Right ventricle myocardium superior (tissue), 1 donor: ENCODE results near the gene IL17RC. TPM values are rescaled to one million over a fixed set of nuclear protein-coding genes. Genes with fewer than 3 reads are reported as not detected.
"Not testable (repeated sequence)": the region's sequence is repeated elsewhere in the genome, so short reads cannot be mapped to it uniquely, and the experiment has no call there.

Experiments used
- ATAC-seq: fragments of 200-7000 bp; cut with Tn5 transposase; one replicate; pipeline ENCODE4 v1.9.1; 2020; ENCODE audit warnings: mild to moderate bottlenecking; ENCODE audit not compliant: poor library complexity
- DNase-seq: peaks from one replicate; pipeline ENCODE4 v3.0.0-alpha.2; 2020
- intact Hi-C: fragments of 100-400 bp; cut with DNase I; formaldehyde crosslinking; loops from one replicate; pipeline ENCODE4 v1.11.2; 2022
- total RNA-seq: library from RNA; stranded (reverse); fragmentation: NEBNext Ultra II Directional; extraction: Animal tissue kit (Norgen Biotek cat#: 25700); gene quantifications from one replicate; pipeline ENCODE4 v1.2.1, GENCODE V29; 2021
- donor health status: DM: no; HTN: yes; CAD: no; lungs with severe emphysema.

IL17RC gene
- total RNA-seq, 1 donor from 2014 or later = 33.2 TPM

- intact Hi-C loops = no loop called here
Observed at GRCh38 chr3:9937486-9938238, 20.8 kb downstream of the IL17RC start.

DNA sequence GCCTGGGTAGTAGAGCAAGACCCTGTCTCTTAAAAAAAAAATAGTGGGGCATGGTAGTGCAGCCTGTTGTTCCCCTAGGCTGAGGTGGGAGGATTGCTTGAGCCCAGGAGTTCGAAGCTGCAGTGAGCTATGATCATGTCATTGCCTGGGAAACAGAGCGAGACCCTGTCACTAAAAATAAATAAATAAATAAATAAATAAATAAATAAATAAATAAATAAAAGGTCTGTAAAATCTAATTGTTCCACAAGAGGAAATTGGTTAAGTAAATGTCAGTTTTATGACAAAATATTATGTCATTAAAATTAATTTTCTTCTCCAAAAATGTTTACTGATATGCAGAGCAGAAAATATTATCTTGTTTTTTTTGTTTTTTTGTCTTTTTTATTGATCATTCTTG, 22.1 kb downstream of the IL17RC start:
- intact Hi-C loops = no loop called here
- DNase-seq (no peak), ATAC-seq (no peak)

More at GRCh38 chr3:9937486-9938238, 20.8 kb downstream of the IL17RC start:
- ATAC-seq (no peak), DNase-seq (no peak)

- ATAC-seq, intact Hi-C loops, DNase-seq: not testable (repeated sequence)
Observed at GRCh38 chr3:9939906-9940305, 23.0 kb downstream of the IL17RC start.

DNA sequence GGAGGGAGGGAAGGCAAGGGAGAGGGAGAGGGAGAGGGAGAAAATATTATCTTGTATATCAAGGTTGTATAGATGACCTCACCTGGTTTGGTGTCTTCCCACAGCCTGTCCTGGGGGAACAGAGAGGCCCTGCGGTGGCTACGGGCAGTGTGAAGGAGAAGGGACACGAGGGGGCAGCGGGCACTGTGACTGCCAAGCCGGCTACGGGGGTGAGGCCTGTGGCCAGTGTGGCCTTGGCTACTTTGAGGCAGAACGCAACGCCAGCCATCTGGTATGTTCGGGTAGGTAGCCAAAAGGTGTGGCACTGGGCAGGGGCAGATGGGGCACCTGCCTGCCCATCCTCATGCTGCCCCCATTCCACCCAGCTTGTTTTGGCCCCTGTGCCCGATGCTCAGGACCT, 23.8 kb downstream of the IL17RC start:
- intact Hi-C loops = no loop called here
- ATAC-seq (no peak), DNase-seq (no peak)

DNA sequence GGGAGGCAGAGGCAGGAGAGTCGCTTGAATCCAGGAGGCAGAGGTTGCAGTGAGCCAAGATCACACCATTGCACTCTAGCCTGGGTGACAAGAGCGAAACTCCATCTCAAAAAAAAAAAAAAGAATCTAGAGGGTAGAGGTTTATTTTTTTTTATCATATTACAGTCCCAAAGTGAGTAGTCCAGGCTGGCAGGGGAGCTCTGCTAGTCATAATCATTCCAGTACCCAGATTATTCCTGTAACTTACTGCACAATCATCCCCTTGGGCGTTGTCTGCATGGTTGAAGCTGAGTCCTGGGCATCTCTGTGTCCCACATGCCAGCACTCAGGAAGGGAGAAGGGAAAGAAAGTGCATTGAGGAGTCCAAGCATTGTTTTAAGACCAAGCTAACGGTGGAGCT, 25.3 kb downstream of the IL17RC start:
- DNase-seq = no peak
- intact Hi-C loops = no loop called here
- no peak for ATAC-seq

DNA sequence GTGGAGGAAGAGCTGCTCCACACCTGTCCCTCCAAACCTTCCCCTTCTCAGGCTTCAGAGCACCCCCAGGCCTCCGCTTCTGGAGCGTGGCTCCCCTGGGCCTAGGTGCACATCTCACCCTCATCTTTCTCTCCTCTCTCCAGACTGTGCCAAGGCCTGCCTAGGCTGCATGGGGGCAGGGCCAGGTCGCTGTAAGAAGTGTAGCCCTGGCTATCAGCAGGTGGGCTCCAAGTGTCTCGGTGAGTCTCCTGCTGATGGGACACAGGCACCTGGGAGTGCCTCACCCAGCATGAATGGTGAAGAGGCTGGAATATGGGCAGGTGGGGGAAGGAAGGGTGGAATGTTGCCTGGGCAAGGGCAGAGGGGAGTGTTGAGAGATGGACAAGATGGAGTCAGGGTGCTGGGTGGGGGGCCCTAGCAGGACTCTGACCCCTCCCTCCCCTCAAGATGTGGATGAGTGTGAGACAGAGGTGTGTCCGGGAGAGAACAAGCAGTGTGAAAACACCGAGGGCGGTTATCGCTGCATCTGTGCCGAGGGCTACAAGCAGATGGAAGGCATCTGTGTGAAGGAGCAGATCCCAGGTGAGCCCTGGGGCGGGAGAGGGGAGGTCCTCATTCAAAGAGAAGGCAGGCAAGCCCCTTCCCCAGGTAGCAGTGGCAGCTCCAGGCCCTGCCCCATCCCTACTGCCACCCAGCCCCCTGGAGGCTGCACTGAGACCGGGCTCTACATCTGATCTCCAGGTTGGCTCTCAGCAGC, 26.2 kb downstream of the IL17RC start:
- DNase-seq = no peak
- ATAC-seq = no peak
- intact Hi-C loops = no loop called here

DNA sequence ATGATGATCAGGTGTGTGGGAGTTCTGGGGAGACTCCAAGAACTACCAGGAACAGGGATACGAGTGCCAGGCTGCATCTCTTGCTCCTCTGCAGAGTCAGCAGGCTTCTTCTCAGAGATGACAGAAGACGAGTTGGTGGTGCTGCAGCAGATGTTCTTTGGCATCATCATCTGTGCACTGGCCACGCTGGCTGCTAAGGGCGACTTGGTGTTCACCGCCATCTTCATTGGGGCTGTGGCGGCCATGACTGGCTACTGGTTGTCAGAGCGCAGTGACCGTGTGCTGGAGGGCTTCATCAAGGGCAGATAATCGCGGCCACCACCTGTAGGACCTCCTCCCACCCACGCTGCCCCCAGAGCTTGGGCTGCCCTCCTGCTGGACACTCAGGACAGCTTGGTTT, 27.4 kb downstream of the IL17RC start:
- ATAC-seq = no peak
- intact Hi-C loops = no loop called here
- no peak for DNase-seq

DNA sequence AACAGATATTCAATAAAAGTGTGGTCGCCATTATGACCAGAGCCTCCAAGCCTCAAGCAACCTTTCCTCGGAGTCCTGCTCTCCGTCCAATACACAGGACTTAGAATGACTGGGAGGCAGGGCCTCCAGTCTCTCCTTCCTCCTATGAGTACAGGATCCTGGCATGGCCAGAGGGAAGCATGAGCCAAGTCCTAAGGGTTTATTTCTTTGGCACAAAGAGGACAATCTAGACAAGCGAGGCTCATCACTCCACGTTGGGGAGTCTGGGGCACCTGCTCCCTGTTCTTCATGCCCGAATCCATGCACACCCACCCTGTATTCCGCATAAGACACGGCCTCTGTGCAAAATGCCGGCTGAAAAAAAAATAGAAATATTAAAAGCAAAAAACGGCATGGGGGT, 28.5 kb downstream of the IL17RC start:
- DNase-seq = no peak
- intact Hi-C loops = no loop called here
- ATAC-seq = no peak

DNA sequence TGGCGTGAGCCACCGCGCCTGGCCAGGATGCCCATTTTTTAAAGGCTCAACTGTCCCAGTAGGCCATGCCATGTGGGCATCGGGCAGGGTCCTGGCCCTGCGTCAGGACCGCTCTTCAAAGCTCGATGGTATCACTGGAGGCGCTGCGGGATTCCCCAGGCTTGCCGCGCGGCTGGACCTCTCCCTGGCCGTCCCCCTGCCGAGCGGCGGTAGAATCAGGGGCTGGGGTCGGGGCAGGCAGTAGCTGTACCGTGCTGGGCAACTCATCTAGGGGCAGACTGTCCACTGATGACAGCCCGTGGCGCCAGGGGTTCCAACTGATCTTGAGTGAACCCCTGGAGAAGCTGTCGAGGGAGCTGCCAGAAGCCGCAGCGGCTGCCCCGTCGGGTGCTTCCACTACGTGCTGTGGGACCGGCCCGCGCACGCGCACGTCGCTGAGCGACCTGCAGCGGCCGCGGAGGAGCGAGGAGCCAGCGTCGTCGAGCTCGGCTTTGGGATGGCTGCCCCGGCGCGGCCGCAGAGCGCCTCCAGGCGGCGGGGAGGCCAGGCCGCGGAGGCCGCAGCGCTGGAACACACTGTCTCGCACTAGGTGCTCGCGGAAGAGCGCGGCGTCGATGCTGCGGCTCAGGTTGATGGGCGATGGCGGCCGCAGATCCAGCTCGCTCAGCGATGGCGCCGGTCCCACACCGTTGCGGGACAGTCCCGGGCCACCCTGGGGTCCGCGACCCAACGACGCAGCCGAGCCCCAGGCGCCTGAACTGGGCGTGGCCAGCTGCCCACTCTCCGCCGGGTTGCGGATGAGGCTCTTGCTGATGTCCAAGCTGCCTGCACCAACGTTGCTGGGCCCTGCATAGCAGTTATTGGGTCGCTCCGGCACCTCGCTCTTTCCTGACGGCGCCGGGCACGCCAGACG, 29.5 kb downstream of the IL17RC start:
- intact Hi-C loops = no loop called here
- ATAC-seq (peak; percentile 92), DNase-seq (peak; percentile 94)

DNA sequence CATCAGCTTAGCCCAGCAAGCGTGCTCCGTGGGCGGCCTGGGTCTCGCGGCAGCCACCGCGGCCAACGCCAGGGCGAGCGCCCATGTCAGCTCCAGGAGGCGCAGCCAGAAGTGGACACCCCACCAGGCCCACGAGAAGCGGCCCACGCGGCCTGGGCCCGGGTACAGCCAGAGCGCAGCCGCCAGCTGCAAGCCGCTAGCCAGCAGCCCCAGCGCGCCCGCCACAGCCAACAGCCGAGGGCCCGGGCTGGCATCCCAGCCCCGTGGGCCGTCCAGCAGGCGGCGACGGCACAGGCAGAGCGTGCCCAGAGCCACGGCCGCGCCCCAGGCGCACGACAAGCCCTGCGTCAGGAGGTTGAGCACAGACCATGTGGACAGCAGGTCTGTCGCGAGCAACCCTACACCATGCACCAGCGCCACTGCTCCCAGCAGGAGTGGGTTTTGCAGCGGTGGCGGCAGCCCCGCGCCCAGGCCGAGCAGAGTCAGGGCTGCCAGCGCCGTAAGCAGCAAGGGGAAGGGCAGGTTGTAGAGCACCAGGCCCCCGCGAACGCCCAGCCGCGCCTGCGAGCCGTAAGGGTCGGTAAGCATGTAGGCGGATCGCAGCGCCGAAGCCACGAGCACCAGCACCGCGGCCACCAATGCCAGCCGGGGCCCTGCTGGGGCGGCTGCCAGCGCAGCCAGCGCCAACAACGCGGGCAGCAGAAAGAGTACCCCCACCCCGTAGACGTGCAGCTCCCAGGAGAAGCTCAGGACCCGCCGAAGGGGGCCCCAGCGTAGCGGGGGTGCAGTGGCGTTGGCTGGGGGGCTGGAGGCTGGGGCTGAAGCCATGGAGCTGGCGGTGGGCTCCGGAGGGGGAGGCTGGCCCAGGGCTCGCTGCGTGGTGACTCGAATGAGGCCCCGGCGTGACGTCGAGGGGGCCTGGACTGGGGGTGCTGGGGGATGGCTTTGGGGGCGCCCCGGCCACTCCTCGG, 30.4 kb downstream of the IL17RC start:
- DNase-seq (peak; percentile 83), ATAC-seq (peak; percentile 89)
- intact Hi-C loops = no loop called here

DNA sequence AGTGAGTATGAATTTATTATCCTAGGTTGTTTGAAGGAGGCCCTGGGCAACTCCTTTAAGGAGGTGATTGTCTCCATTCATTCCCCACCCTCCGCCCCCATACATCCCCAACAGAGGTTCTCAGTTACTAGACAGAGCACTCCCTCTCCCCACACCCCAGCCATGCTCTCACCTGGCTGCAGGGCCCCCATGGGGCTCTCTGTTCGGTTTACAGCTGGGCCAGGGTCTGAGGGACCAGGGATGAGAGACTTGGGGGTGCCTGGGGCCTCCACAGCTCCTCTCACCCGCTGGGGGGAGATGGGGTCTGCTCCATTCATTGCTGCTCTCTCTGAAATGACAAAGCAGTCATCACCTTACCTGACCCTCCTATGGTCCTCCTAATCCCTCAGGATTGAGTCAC, 31.7 kb downstream of the IL17RC start:
- no peak for DNase-seq
- intact Hi-C loops = no loop called here
- no peak for ATAC-seq

GRCh38 chr3:9949115-9949514, 32.2 kb downstream of the IL17RC start:
- no peak for DNase-seq
- intact Hi-C loops = no loop called here
- no peak for ATAC-seq

DNA sequence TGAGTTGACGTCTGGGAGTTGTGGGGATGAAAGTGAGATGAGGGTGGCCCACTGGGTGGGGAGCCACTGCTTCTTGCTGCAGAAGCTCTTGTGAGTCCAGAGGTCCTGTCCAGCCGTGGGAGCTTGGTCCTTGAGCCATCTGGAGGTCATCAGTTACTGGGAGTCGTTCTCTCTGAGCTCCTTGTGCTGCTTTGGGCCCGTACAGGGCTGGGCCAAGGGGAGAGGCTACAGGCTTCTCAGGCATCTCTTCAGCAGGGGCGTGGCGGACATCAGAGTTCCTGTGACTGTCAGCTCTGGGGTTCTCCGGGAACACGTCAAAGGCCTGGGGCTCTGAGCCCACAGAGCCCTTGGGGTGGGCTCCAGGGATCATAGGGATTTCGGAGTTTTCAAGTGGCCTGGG, 32.7 kb downstream of the IL17RC start:
- DNase-seq (no peak), ATAC-seq (no peak)
- intact Hi-C loops = no loop called here

DNA sequence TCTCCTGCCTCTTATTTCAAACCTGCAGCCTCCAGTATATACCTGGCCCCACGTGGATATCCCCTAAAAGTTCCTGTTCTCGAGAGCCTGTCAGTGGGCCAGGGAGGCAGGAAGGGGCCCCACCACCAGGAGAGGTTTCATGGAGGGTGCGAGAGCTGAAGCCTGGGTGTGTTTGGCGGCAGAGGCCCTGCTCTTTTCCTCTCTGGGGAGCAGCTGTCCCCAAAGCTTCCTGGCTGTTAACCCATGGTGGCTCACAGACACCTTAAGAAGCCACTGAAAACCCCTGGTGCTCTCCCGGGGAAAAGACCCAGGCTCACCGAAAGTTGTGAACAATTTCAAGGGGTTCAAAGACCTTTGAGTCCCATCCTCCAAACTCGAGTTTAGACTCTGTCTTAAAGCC, 34.2 kb downstream of the IL17RC start:
- DNase-seq = no peak
- intact Hi-C loops = no loop called here
- no peak for ATAC-seq

DNA sequence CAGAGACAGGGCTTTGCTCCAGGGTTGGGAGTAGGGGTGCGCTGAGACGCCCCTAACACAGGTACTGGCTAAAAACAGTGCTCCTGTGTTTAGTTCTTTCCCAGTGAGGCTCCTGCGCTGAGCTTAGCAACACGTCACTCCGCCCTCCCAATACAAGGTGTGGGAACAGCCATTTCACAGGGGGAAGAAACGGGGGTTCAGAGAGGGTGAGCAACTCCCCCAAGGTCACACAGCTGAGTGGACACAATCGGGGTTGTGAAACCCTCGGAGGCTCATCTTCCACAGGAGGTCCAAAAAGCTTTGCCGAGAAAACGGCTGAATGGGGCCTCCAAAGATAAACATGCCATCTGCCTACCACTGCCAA, 34.7 kb downstream of the IL17RC start:
- intact Hi-C loops = no loop called here

DNA sequence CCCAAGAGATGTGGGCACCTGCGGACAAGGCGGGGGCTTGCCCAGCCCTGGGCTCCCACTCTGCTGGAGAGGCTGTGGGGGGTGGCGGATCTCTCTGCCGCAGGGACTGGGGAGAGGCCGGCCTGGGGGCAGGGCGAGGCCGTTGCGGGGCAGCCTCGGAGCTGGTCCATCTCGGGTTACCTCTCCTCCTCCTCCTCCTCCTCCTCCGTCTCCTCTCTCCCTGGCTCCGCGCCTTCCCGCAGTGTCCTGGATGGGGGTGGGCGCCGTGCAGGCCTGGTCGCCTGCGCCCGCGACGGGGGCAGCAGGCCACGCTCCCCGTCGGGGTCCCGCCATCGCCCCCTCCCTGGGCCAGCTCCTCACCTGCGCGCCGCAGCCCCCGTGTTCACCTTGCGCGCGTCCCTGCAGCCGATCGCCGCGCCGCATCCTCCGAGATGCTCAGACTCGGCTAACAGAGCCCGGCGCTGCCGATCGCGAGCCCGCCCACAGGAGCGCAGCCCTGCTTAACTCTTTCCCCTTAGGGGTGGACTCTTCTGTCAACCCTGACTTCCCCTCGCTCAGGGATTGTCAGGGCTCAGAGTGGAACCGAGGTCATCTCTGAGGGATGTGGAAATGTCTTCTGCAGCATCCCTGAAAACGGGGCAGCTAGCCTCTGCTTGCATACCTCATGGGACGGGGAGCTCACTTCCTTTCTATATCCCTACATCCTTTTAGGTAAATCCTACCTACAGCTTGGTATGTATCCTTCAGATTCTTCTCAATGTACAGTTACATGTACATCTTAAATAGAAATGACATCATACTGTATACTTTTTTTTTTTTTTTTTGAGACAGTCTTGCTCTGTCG, 35.3 kb downstream of the IL17RC start, which contains the start of gene PRRT3:
PRRT3 (minus strand) TSS at position 447 of the 844 bp plus-strand sequence. CDS start 2,293 bp downstream, outside the sequence.
- DNase-seq (no peak), ATAC-seq (peak; percentile 47)
- intact Hi-C loops = no loop called here

More for the DNA sequence above, 34.7 kb downstream of the IL17RC start:
- DNase-seq = no peak
- ATAC-seq = no peak

DNA sequence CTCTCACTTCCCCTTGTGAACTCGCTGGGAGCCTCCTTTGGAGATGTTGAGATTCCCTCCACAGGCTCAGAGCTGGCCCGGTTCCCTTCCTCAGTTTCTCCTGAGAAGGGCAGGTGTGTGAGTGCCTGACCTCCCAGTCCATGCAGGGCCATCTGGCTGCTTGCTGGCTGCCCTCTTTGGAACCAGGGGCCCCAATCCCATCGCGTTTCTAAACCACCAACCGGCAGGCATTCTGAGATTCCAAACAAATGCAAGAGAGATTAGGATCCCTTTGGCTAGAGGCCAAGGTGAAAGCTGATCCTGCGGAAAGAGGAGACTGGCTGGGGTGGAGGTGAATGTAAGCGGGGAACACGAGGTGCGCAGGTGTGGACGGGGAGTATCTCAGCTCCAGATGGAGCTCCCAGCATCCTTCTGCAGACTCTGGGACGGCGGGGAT, 38.2 kb downstream of the IL17RC start:
- ATAC-seq (no peak), DNase-seq (no peak)
- intact Hi-C loops = no loop called here
